Tibial nerve (tissue), 4 donors: ENCODE measurements around the gene RNF208. TPM values are rescaled to one million over a fixed set of nuclear protein-coding genes. Genes with fewer than 3 reads are reported as not detected.

ENCODE experiments used
- DNase-seq, 2 donors: peaks; one replicate each; pipeline ENCODE4 v3.0.0-alpha.2; 2019; ENCODE audit warnings: low spot score in 2 of 2
- H3K27ac ChIP-seq, 4 donors: fragments of 200-600 bp; sonication (generic) in 3 of 4; one replicate each; pipeline ENCODE4 v1.5.1; 2017 to 2019; ENCODE audit warnings: mild to moderate bottlenecking in 1 of 4
- H3K27me3 ChIP-seq, 2 donors: fragments of 200-600 bp; sonication (generic) in 1 of 2; one replicate each; pipeline versions ENCODE4 v1.5.1 to v1.6.0; 2017 to 2019
- H3K36me3 ChIP-seq, 3 donors: fragments of 200-600 bp; sonication (generic); one replicate each; pipeline ENCODE4 v1.5.1; 2018 to 2019
- H3K4me1 ChIP-seq, 4 donors: fragments of 200-600 bp; sonication (generic) in 3 of 4; one replicate each; pipeline ENCODE4 v1.5.1; 2017 to 2019
- H3K4me3 ChIP-seq, 4 donors: fragments of 200-600 bp; sonication (generic) in 3 of 4; one replicate each; pipeline ENCODE4 v1.5.1; 2017 to 2019; ENCODE audit warnings: mild to moderate bottlenecking in 1 of 4, moderate library complexity in 1 of 4
- H3K9me3 ChIP-seq, 4 donors: fragments of 200-600 bp; sonication (generic) in 3 of 4; one replicate each; pipeline ENCODE4 v1.5.1; 2017 to 2019
- CTCF ChIP-seq, 5 experiments: fragments of 200-600 bp in 3 of 5; fragments of 450-650 bp in 2 of 5; sonication (generic) in 3 of 5; IDR thresholded peaks; one replicate each; pipeline ENCODE4 v1.5.1; 2016 to 2019; ENCODE audit warnings: antibody characterized with exemption in 5 of 5, mild to moderate bottlenecking in 3 of 5, moderate library complexity in 2 of 5
- EP300 ChIP-seq, 2 donors: sonication (generic); formaldehyde crosslinking; IDR thresholded peaks; one replicate each; pipeline ENCODE4 v1.6.1; 2017; ENCODE audit warnings: antibody characterized with exemption in 2 of 2, mild to moderate bottlenecking in 1 of 2
- POLR2A ChIP-seq, 2 donors: fragments of 450-650 bp; IDR thresholded peaks; one replicate each; pipeline ENCODE4 v1.6.1; 2017; ENCODE audit warnings: antibody characterized with exemption in 2 of 2, mild to moderate bottlenecking in 2 of 2, moderate library complexity in 2 of 2
- WGBS, 2 donors: methylation state at CpG; one replicate each; pipeline ENCODE4 v1.1.5; 2018; 5-methylcytosine and 5-hydroxymethylcytosine counted together
- total RNA-seq, 4 donors: library from RNA; depleted of rRNA; stranded (reverse); fragments of >200 nt; gene quantifications; one replicate each; pipeline ENCODE4 v1.1.0, GENCODE V29; 2016

Gene RNF208
- total RNA-seq, 4 donors from 2014 or later, result 0.63 to 8.1 (median 1.5) TPM

GRCh38 chr9:137256856-137257255, 34.8 kb upstream of the RNF208 start:
- DNase-seq, result no peak
- Histone ChIP-seq H3K27ac (no peak overlapping the region), H3K9me3 (no peaks in the 10 kb centered on the region), H3K27me3 (no peaks in the 10 kb centered on the region), H3K4me3 (no peak overlapping the region), H3K36me3 (peaks cover 0 to 35% (median 5%) of the 10 kb centered on the region in 3 donors), H3K4me1 (peaks cover 0 to 29% (median 22%) of the 10 kb centered on the region in 4 donors)
- TF ChIP-seq CTCF (IDR thresholded peaks at IDR 0.05) (no peak), EP300 (IDR thresholded peaks at IDR 0.05) (no peak), POLR2A (IDR thresholded peaks at IDR 0.05) (no peak)
- 90 to 94% methylated on average over 15 of the region's 15 CpGs for WGBS, 2 donors

GRCh38 chr9:137256362-137256761, 34.3 kb upstream of the RNF208 start:
- no peak for TF ChIP-seq EP300 (IDR thresholded peaks at IDR 0.05)
- TF ChIP-seq CTCF (IDR thresholded peaks at IDR 0.05), result no peak
- TF ChIP-seq POLR2A (IDR thresholded peaks at IDR 0.05), result no peak
- Histone ChIP-seq H3K27me3 (no peaks in the 10 kb centered on the region), H3K36me3 (peaks cover 0 to 35% (median 5%) of the 10 kb centered on the region in 3 donors), H3K27ac (no peak overlapping the region), H3K9me3 (no peaks in the 10 kb centered on the region), H3K4me3 (peak overlapping the region; percentile 72 to 100 (median 98)), H3K4me1 (peaks cover 0 to 28% (median 22%) of the 10 kb centered on the region in 4 donors)
- DNase-seq, result no peak
- 89 to 90% methylated on average over 13 to 15 of the region's 15 CpGs for WGBS, 2 donors

- Histone ChIP-seq H3K4me1 (peaks cover 0 to 33% (median 22%) of the 10 kb centered on the region in 4 donors), H3K36me3 (peaks cover 0 to 33% (median 5%) of the 10 kb centered on the region in 3 donors), H3K4me3 (peak overlapping the region; percentile 72 to 100 (median 98)), H3K27me3 (no peaks in the 10 kb centered on the region), H3K27ac (peak overlapping the region in 3 of 4 donors; percentile 64 to 84 (median 84)), H3K9me3 (no peaks in the 10 kb centered on the region)
- WGBS, 2 donors, result 4 to 6% methylated on average over 22 to 34 of the region's 51 CpGs
- TF ChIP-seq POLR2A (IDR thresholded peaks at IDR 0.05) (no peak), EP300 (IDR thresholded peaks at IDR 0.05) (no peak), CTCF (IDR thresholded peaks at IDR 0.05) (no peak)
- no peak for DNase-seq
Measured at GRCh38 chr9:137255448-137256114, 33.5 kb upstream of the RNF208 start.

- Histone ChIP-seq H3K27me3 (no peaks in the 10 kb centered on the region), H3K36me3 (peaks cover 0 to 31% (median 5%) of the 10 kb centered on the region in 3 donors), H3K27ac (peak within 1 kb of the TSS; percentile 67 to 87 (median 86)), H3K4me3 (peak within 1 kb of the TSS; percentile 72 to 100 (median 98)), H3K4me1 (peaks cover 0 to 38% (median 22%) of the 10 kb centered on the region in 4 donors), H3K9me3 (no peaks in the 10 kb centered on the region)
- 1 to 3% methylated on average over 39 to 48 of the region's 105 CpGs for WGBS, 2 donors
- TF ChIP-seq CTCF (IDR thresholded peaks at IDR 0.05) (peak in 3 of 5 experiments; percentile 9 to 59 (median 15)), POLR2A (IDR thresholded peaks at IDR 0.05) (peak in 1 of 2 donors; percentile 58), EP300 (IDR thresholded peaks at IDR 0.05) (peak; percentile 37 to 65)
- peak; percentile 77 to 84 for DNase-seq
Measured at GRCh38 chr9:137254624-137255447, 32.8 kb upstream of the RNF208 start, which contains the start of gene NELFB. NELFB (plus strand) TSS chr9:137255327.
